Endothelial cell of umbilical vein (primary cell): ENCODE measurements around the gene APOF.

Experiments used
- CTCF ChIP-seq, 2 donors: IDR thresholded peaks; 1 replicate in 1 of 2; 2 replicates in 1 of 2; pipeline ENCODE4 v1.5.1; 2011; ENCODE audit warnings: low read length in 2 of 2, mild to moderate bottlenecking in 2 of 2, moderate library complexity in 2 of 2, control low read depth in 1 of 2, inconsistent platforms in 1 of 2, low read depth in 1 of 2; ENCODE audit not compliant: insufficient read depth in 1 of 2; ENCODE audit errors: extremely low read depth in 1 of 2
- EZH2 ChIP-seq: IDR thresholded peaks from 2 replicates; pipeline ENCODE4 v1.6.1; 2012; ENCODE audit warnings: borderline replicate concordance, low read depth, mild to moderate bottlenecking, moderate library complexity, low read length, inconsistent platforms; ENCODE audit not compliant: severe bottlenecking
- FOS ChIP-seq: IDR thresholded peaks from 2 replicates; pipeline ENCODE4 v1.6.1; 2011; ENCODE audit warnings: mild to moderate bottlenecking, low read length, moderate library complexity, borderline replicate concordance; ENCODE audit not compliant: insufficient read depth
- POLR2AphosphoS5 ChIP-seq: IDR thresholded peaks from 2 replicates; pipeline ENCODE4 v1.6.1; 2012; ENCODE audit warnings: low read depth, mild to moderate bottlenecking, control low read depth, low read length, moderate library complexity; ENCODE audit not compliant: insufficient read depth

DNA sequence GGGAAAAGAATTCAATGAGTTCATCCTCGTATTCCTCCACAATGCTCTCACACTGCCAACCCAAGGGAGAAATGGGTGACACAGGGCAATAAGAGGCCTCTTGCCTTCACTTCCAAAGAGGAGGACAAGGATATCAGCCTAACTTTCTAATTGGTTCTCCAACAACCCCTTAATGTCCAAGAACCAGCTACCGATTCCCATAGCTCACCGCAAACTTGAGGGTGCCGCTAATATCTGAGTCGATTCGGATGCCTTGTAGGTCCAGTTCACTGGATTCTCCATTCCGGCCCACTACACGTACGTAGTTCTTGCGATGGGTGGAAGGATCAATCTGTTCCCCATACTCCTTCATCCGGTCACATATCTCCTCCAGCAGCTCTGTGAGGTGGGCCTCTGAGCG, 51.7 kb downstream of the APOF start:
- TF ChIP-seq CTCF (IDR thresholded peaks at IDR 0.05; ENCODE audit: extremely low read depth in 1 of 2, insufficient read depth in 1 of 2, low read depth in 1 of 2, low read length in 2 of 2): no peak
- TF ChIP-seq POLR2AphosphoS5: no peak
- TF ChIP-seq EZH2: no peak
- TF ChIP-seq FOS: no peak
